ENCODE measurements around the gene FRRS1L.

Gene FRRS1L

DNA sequence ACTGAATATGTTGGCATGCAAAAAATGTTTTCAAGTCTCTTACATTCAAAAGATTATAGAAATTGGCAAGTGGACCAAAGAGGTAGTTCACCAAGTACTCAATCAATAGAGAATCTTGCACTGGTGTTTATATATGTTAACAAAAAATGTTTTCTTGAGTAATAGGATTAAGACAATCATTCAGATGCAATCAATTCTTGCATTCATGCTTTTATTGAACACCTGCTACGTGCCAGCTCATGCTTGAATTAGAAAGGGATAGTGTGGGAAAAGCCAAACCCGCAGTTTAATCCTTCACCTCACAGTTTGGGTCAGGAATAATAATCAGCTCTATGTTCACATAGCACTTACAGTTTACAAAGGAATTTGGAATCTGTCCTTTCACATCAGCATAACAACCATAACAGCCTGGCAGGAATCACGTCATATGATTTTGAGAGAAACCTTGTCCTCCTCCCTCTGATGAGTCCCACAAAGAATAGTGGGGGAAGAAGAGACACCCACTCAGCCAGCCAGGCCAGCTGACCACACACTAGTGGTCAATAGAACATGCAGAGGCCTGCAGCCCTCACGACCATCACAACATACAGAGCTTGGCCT, 36.8 kb upstream of the FRRS1L start:
- TF ChIP-seq, protein P1, sequence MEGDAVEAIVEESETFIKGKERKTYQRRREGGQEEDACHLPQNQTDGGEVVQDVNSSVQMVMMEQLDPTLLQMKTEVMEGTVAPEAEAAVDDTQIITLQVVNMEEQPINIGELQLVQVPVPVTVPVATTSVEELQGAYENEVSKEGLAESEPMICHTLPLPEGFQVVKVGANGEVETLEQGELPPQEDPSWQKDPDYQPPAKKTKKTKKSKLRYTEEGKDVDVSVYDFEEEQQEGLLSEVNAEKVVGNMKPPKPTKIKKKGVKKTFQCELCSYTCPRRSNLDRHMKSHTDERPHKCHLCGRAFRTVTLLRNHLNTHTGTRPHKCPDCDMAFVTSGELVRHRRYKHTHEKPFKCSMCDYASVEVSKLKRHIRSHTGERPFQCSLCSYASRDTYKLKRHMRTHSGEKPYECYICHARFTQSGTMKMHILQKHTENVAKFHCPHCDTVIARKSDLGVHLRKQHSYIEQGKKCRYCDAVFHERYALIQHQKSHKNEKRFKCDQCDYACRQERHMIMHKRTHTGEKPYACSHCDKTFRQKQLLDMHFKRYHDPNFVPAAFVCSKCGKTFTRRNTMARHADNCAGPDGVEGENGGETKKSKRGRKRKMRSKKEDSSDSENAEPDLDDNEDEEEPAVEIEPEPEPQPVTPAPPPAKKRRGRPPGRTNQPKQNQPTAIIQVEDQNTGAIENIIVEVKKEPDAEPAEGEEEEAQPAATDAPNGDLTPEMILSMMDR (IDR thresholded peaks at IDR 0.05; ENCODE audit: low read depth, low read length) = no peak
- H3K4me3 ChIP-seq (replicated peaks in 1 of 2; ENCODE audit: low read depth in 2 of 2, low read length in 2 of 2) = no peak overlapping the region
- DNase-seq (ENCODE audit: low read depth in 2 of 2) = no peak

DNA sequence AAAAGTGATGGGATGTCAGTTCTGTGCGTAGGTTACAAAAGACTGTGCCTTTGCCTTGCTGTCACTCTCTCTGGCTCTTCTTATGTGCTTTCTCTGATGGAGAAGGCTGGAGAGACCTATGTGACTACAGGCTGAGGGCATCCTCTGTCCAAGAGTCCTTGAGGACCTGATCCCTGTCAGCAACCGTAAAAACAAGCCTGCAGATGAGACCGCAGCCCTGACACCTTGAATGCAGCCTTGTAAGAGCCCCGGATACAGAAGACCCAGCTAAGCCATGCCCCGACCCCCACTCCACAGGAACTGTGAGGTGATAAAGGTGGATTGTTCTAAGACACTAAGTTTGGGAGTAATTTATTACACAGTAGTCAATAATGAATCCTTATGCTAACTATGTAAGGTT, 32.6 kb upstream of the FRRS1L start:
- TF ChIP-seq, protein P1 (IDR thresholded peaks at IDR 0.05; ENCODE audit: low read depth, low read length) = no peak
- no peak for DNase-seq (ENCODE audit: low read depth in 2 of 2)
- H3K4me3 ChIP-seq (replicated peaks in 1 of 2; ENCODE audit: low read depth in 2 of 2, low read length in 2 of 2) = no peak overlapping the region

DNA sequence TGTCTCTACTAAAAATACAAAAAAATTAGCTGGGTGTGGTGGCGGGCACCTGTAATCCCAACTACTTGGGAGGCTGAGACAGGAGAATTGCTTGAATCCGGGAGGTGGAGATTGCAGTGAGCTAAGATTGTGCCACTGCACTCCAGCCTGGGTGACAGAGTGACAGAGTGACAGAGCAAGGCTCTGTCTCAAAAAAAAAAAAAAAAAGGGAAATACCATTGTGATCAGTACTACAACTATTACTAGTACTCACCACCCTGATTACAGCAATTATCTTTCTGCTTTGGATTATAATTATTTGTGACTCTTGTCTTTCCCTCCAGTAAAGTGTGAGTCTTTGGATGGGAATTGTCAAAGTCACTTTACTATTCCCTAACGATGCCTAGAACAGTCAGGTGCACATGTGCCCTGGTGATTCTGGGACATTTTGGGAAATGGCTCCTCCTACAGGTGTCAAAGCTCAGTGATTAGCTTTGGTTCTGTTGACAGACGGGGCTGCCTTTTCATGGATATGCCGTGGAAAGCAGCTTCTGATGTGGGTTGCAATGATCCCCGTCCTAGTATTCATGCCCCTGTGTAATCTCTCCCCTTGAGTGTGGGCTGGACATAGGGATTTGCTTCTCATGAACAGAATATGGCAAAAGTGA, 31.8 kb upstream of the FRRS1L start:
- no peak overlapping the region for H3K4me3 ChIP-seq (replicated peaks in 1 of 2; ENCODE audit: low read depth in 2 of 2, low read length in 2 of 2)
- TF ChIP-seq, protein P1 (IDR thresholded peaks at IDR 0.05; ENCODE audit: low read depth, low read length) = no peak
- no peak for DNase-seq (ENCODE audit: low read depth in 2 of 2)

DNA sequence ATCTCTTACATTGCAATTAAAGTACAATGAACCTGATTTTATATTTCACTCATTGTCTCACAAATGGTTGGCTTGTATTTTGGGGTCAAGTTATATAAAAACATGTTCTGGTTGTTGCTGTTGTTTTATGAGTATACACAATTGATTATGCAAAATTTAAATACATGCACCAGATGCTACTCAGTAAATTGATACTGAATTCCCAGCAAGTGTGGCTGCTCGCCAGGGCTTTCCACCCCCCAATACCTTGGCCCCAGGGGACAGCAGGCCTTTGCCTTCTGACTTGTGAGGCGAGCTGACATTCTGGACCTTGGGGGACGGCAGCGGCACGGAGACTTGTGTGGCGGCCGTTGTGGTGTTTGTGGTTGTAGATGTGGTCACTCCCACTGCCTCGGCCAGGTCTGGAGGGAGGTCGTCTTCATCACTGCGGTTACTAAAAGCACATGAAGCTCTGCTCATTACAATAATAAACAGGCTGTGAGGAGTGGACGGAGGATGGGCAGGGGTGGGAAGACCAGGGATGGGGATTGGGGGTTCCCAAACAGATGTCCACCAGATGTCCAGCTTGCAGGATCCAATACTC, 27.0 kb upstream of the FRRS1L start:
- H3K4me3 ChIP-seq (replicated peaks in 1 of 2; ENCODE audit: low read depth in 2 of 2, low read length in 2 of 2) = no peak overlapping the region
- no peak for DNase-seq (ENCODE audit: low read depth in 2 of 2)
- TF ChIP-seq, protein P1 (IDR thresholded peaks at IDR 0.05; ENCODE audit: low read depth, low read length) = no peak

DNA sequence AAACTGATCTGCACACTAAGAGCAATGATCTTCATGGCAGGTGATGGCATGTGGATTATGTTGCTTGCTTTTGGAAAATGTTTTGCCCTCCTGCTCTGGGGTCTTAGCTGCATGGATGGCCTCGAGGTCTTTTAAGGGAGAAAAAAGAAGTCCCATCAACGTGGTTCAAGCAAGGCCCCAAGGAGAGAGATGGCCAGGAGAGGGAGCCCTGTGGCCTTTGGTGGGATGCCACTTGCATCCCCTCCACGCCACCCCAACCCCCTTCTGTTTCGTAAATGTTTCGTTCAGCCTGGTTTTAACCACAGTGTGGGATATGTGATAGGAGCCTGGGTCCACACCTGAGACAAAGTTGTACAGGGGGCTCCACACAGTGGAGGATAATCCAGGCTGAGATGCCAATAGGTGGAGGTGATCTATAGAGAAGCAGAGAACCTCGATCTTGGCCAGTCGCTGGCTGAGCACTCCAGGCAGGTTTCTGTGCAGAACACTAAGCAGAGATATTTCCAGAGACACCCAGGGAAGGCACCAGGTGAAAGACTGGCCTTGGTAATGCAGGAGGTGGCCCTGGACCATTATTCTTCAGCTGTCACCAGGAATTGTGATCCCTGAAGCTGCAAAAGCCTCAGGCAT, 25.8 kb upstream of the FRRS1L start:
- DNase-seq (ENCODE audit: low read depth in 2 of 2) = peak; percentile 29 to 45
- TF ChIP-seq, protein P1 (IDR thresholded peaks at IDR 0.05; ENCODE audit: low read depth, low read length) = peak; percentile 58
- H3K4me3 ChIP-seq (replicated peaks in 1 of 2; ENCODE audit: low read depth in 2 of 2, low read length in 2 of 2) = no peak overlapping the region

DNA sequence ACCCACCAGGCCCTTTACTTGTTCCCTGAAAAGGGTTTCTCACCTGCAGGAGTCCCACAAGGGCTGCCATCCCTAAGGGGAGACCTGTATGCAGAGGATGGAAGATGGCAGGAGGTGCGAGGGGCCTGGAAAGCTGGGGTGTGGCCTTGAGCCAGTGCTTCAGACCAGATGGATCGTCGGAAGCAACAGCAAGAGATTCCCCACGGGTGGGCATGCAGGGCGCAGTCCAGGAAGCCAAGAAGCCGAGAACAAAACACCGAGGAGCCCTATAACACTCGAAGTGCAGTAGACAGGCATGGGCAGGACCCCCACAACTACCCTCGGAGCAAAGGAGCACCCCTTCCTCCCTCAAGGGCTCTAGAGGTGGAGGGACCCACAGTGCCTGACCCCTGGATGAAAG, 24.7 kb upstream of the FRRS1L start:
- no peak overlapping the region for H3K4me3 ChIP-seq (replicated peaks in 1 of 2; ENCODE audit: low read depth in 2 of 2, low read length in 2 of 2)
- TF ChIP-seq, protein P1 (IDR thresholded peaks at IDR 0.05; ENCODE audit: low read depth, low read length) = no peak
- no peak for DNase-seq (ENCODE audit: low read depth in 2 of 2)
